ENCODE measurements around the gene STK11IP. TPM values are rescaled to one million over a fixed set of nuclear protein-coding genes. Genes with fewer than 3 reads are reported as not detected.

STK11IP gene
- total and polyA plus RNA-seq, 2 of the 4 experiments (the other 2 are of a cell fraction): 14.5 to 19.7 TPM

DNA sequence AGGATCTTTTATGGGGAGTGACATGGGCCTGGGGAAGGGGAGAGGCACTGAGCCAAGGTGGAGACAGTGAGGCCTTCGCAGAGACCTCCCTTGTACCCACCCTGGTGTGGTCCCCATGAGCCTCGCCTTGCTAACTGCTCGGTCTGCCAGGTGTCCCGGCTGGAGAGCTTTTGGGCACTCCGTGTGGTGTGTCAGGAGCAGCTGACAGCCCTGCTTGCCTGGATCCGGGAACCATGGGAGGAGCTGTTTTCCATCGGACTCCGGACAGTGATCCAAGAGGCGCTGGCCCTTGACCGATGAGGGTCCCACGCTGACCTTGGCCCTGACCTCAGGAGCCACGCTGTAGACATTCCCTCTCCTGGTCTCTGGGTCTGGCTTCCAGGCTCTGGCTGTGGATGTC lies 18.2 kb downstream of the STK11IP start:
- no peak for DNase-seq
- H3K14ac ChIP-seq (replicated peaks; ENCODE audit: low read depth, low read length): no peak overlapping the region
- H4K5ac ChIP-seq (ENCODE audit: low read depth, low read length): no peak overlapping the region
- H3K4me3 ChIP-seq (ENCODE audit: insufficient read depth, low read depth, low read length): no peak overlapping the region
- H2AK5ac ChIP-seq (ENCODE audit: low read depth, low read length): no peak overlapping the region
- in situ Hi-C loops (cut with MboI; ENCODE audit: low sequenced_read_pairs) (no loop called here), dilution Hi-C loops (cut with HindIII; ENCODE audit: low sequenced_read_pairs, unreplicated experiment) (no loop called here), intact Hi-C loops (cut with micrococcal nuclease) (no loop called here)
- H2BK20ac ChIP-seq (ENCODE audit: low read depth, low read length): no peak overlapping the region
- no peak overlapping the region for H3K4me2 ChIP-seq (ENCODE audit: low read depth, low read length)
- H3K4me1 ChIP-seq (ENCODE audit: control insufficient read depth, insufficient read depth, low read length): no peaks in the 10 kb centered on the region
- 98% methylated on average over 5 of the region's 12 CpGs; no CpG with 5 or more reads in 1 of the 2 experiments for WGBS, 2 experiments (ENCODE audit: extremely low coverage in 2 of 2, insufficient read length in 1 of 2)
- no peak overlapping the region for H3K56ac ChIP-seq (ENCODE audit: extremely low read depth, insufficient read depth, low read length)
- H3K36me3 ChIP-seq (ENCODE audit: control insufficient read depth, insufficient read depth, low read length): peaks cover 32% of the 10 kb centered on the region
- H2AFZ ChIP-seq (replicated peaks; ENCODE audit: low read length, poor library complexity): no peak overlapping the region
- no TSS peak for BruUV-seq (replicated peaks)
- H4K91ac ChIP-seq (ENCODE audit: insufficient read depth, low read depth, low read length): no peak overlapping the region
- H3K4ac ChIP-seq (ENCODE audit: low read depth, low read length): no peak overlapping the region
- no peaks in the 10 kb centered on the region for H3K27me3 ChIP-seq (ENCODE audit: control insufficient read depth, insufficient read depth, low read length)
- no peak overlapping the region for H2BK15ac ChIP-seq (ENCODE audit: low read depth, low read length)
- no peak overlapping the region for H2BK120ac ChIP-seq (ENCODE audit: low read depth, low read length)
- CTCF ChIA-PET: no interaction called here
- H3K9ac ChIP-seq (ENCODE audit: low read depth, low read length): no peak overlapping the region
- no peak overlapping the region for H4K8ac ChIP-seq (ENCODE audit: low read depth in 2 of 2, low read length in 2 of 2)
- H3K18ac ChIP-seq (ENCODE audit: low read depth, low read length): no peak overlapping the region
- H4K20me1 ChIP-seq (ENCODE audit: insufficient read depth, low read length): no peaks in the 10 kb centered on the region
- no peak for TF ChIP-seq FOS (IDR thresholded peaks at IDR 0.05; ENCODE audit: low read depth, low read length)
- H2AK9ac ChIP-seq (replicated peaks; ENCODE audit: low read depth, low read length, poor library complexity): no peak overlapping the region
- no peak overlapping the region for H3K23ac ChIP-seq (ENCODE audit: low read depth, low read length)
- H3K79me1 ChIP-seq (ENCODE audit: low read depth in 1 of 2, low read length in 2 of 2): no peaks in the 10 kb centered on the region
- H3K9me1 ChIP-seq (ENCODE audit: insufficient read depth, low read length): no peaks in the 10 kb centered on the region
- H2BK5ac ChIP-seq (ENCODE audit: low read depth, low read length, poor library complexity, severe bottlenecking): no peak overlapping the region
- no peaks in the 10 kb centered on the region for H3K9me3 ChIP-seq (ENCODE audit: control insufficient read depth, insufficient read depth, low read length)
- H3K27ac ChIP-seq (ENCODE audit: insufficient read depth, low read length): no peak overlapping the region
- ATAC-seq (ENCODE audit: low read depth): no peak
- POLR2A ChIA-PET (ENCODE audit: unreplicated experiment): no interaction called here

Data from IMR-90 (cell line).